ENCODE data around the gene PLEKHJ1.
"Not testable (repeated sequence)": the region's sequence is repeated elsewhere in the genome, so short reads cannot be mapped to it uniquely, and the experiment has no call there.

The PLEKHJ1 gene

GRCh38 chr19:2201473-2202148 lies 34.5 kb downstream of the PLEKHJ1 start:
- Mint-ChIP-seq H3K27me3 (ENCODE audit: low read depth) (no peaks in the 10 kb centered on the region), H3K9me3 (no peaks in the 10 kb centered on the region), H3K27ac (no peak overlapping the region)

GRCh38 chr19:2200624-2201294 lies 35.4 kb downstream of the PLEKHJ1 start:
- peaks cover 28% of the 10 kb centered on the region for H3K36me3 Mint-ChIP-seq (ENCODE audit: low read depth)
- H3K9me3 Mint-ChIP-seq; H3K27me3 Mint-ChIP-seq (ENCODE audit: low read depth); H3K27ac Mint-ChIP-seq; H3K4me3 Mint-ChIP-seq; H3K4me1 Mint-ChIP-seq: not testable (repeated sequence)

More at GRCh38 chr19:2201473-2202148, 34.5 kb downstream of the PLEKHJ1 start:
- peaks cover 29% of the 10 kb centered on the region for H3K36me3 Mint-ChIP-seq (ENCODE audit: low read depth)
- no peak overlapping the region for H3K4me3 Mint-ChIP-seq
- no peak for TF ChIP-seq CTCF (IDR thresholded peaks at IDR 0.05; ENCODE audit: unreplicated experiment in 3 of 3)
- no peaks in the 10 kb centered on the region for H3K4me1 Mint-ChIP-seq

GRCh38 chr19:2199861-2200623 lies 36.1 kb downstream of the PLEKHJ1 start:
- H3K27ac Mint-ChIP-seq = no peak overlapping the region
- H3K36me3 Mint-ChIP-seq (ENCODE audit: low read depth) = peaks cover 23% of the 10 kb centered on the region
- no peaks in the 10 kb centered on the region for H3K27me3 Mint-ChIP-seq (ENCODE audit: low read depth)
- TF ChIP-seq CTCF (IDR thresholded peaks at IDR 0.05; ENCODE audit: unreplicated experiment in 3 of 3) = no peak
- H3K9me3 Mint-ChIP-seq = no peaks in the 10 kb centered on the region
- no peaks in the 10 kb centered on the region for H3K4me1 Mint-ChIP-seq
- no peak overlapping the region for H3K4me3 Mint-ChIP-seq

- Mint-ChIP-seq H3K4me3 (no peak overlapping the region), H3K9me3 (no peaks in the 10 kb centered on the region), H3K4me1 (no peaks in the 10 kb centered on the region), H3K27ac (peak overlapping the region; percentile 27 to 81 (median 52)), H3K36me3 (ENCODE audit: low read depth) (peaks cover 22% of the 10 kb centered on the region), H3K27me3 (ENCODE audit: low read depth) (no peaks in the 10 kb centered on the region)
- peak; percentile 37 to 57 (median 46) for TF ChIP-seq CTCF (IDR thresholded peaks at IDR 0.05; ENCODE audit: unreplicated experiment in 3 of 3)
These were observed 36.9 kb downstream of the PLEKHJ1 start for GRCh38 chr19:2199215-2199614.

GRCh38 chr19:2198317-2198716 lies 37.8 kb downstream of the PLEKHJ1 start:
- no peak for TF ChIP-seq CTCF (IDR thresholded peaks at IDR 0.05; ENCODE audit: unreplicated experiment in 3 of 3)
- Mint-ChIP-seq H3K4me3 (no peak overlapping the region), H3K27ac (no peak overlapping the region), H3K27me3 (ENCODE audit: low read depth) (no peaks in the 10 kb centered on the region), H3K9me3 (no peaks in the 10 kb centered on the region), H3K4me1 (no peaks in the 10 kb centered on the region), H3K36me3 (ENCODE audit: low read depth) (peaks cover 22% of the 10 kb centered on the region)

- Mint-ChIP-seq H3K36me3 (ENCODE audit: low read depth) (peaks cover 24% of the 10 kb centered on the region), H3K4me1 (no peaks in the 10 kb centered on the region), H3K27ac (no peak overlapping the region), H3K9me3 (no peaks in the 10 kb centered on the region), H3K4me3 (no peak overlapping the region), H3K27me3 (ENCODE audit: low read depth) (no peaks in the 10 kb centered on the region)
- no peak for TF ChIP-seq CTCF (IDR thresholded peaks at IDR 0.05; ENCODE audit: unreplicated experiment in 3 of 3)
These were observed 38.9 kb downstream of the PLEKHJ1 start for GRCh38 chr19:2197270-2197669.

Data from nephron (organoid).